HG03342 (cell line): ENCODE measurements around the gene TSPAN12.
"Not testable (repeated sequence)": the region's sequence is repeated elsewhere in the genome, so short reads cannot be mapped to it uniquely, and the experiment has no call there.

Source experiments
- ATAC-seq: cut with Tn5 transposase; IDR thresholded peaks from one replicate; pipeline ENCODE4 v1.9.1; 2021; ENCODE audit warnings: mild to moderate bottlenecking, moderate library complexity; ENCODE audit not compliant: unreplicated experiment

Gene TSPAN12, protein sequence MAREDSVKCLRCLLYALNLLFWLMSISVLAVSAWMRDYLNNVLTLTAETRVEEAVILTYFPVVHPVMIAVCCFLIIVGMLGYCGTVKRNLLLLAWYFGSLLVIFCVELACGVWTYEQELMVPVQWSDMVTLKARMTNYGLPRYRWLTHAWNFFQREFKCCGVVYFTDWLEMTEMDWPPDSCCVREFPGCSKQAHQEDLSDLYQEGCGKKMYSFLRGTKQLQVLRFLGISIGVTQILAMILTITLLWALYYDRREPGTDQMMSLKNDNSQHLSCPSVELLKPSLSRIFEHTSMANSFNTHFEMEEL

GRCh38 chr7:120857588-120858573 is at the start of gene TSPAN12:
TSPAN12 (minus strand) TSS chr7:120858144; CDS start chr7:120856763, 1,381 bp downstream.
- ATAC-seq, result peak; percentile 83

DNA sequence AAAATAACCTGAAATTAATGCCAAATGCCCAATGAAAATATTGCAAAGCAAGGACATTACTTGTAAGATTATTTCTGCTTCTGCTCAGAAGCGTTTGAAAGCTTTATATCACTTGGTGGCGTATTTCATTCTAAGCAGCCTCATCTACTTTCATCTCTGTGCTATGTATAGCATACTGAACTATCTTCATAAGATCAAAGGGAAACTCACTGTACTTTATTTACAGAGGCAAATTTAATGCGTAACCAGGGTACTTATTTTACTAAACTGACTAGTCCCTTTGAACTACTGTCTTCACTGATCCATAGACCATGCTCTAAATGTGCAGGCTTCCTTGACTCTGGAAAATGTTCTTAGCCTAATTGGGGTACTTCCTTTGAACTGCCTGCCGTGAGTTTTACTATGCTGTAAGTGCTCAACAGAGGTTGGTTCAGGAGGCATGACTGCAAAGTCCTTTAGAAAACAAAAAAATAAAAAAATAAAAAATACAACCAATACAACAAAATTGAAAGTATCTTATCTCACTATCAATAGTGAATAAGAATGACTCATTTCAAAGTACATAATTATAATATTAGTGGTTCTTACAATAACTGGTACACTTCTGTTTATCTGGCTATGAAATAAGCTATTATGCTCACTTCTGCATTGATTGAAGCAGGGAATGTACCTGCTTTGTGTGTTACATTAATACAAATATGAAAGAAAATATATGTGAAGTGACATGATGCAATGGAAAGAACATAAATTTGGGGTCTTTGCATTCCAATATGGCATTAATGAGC is 41.0 kb upstream of the TSPAN12 start:
- no peak for ATAC-seq

DNA sequence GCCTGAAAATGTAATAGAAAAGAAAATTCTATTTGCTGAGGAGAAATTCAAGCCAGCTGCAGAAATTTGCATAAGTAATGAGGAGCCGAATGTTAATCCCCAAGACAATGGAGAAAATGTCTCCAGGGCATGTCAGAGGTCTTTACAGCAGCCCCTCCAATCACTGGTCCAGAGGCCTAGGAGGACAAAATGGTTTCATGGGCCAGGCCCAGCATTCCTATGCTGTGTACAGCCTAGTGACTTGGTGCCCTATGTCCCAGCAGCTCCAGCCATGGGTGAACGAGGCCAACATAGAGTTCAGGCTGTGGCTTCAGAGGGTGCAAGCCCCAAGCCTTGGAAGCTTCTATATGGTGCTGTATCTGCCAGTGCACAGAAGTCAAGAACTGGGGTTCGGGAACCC is 37.3 kb upstream of the TSPAN12 start:
- ATAC-seq, result not testable (repeated sequence)

- ATAC-seq, result not testable (repeated sequence)
Observed at GRCh38 chr7:120885602-120886001, 27.7 kb upstream of the TSPAN12 start.

DNA sequence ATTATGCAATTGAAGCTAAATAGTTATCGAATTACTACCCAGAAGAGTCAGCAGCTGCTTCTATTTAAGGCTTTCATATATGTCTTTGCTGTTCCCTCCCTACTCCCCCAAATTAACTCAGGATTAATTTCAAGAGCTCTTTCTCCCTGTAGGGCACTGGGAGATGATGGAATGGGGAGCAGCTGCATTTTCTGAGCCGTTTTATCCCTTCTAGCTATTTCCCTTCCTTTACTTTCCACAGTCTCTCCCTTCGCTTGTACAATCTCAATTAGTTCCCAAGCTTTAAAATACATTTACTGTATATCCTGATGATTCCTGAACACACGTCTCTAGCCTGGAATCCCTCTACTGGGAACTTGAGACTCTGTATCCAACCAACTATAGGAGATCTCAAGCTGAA is 19.8 kb upstream of the TSPAN12 start:
- no peak for ATAC-seq

GRCh38 chr7:120876922-120877321 is 19.0 kb upstream of the TSPAN12 start:
- ATAC-seq, result no peak

GRCh38 chr7:120874722-120875121 is 16.8 kb upstream of the TSPAN12 start:
- ATAC-seq, result no peak

DNA sequence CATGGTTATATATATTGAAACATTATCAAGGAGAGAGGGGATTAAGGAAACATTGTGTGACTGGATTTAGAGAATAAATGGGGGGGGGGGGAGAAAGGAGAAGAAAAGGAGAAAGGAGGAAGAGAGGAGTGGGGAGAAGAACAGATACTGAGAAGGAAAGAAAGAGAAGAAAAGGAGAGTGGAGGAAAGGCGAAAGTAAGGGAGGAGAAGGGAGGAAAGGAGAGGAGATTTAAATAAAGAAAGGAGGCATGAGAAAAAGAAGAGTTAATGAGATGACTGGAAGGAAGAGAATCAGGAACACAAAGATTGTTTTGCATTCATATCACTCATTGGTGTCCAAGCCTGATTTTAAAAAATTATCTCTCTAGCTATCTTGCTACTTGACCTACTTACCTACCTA is 16.1 kb upstream of the TSPAN12 start:
- no peak for ATAC-seq

- ATAC-seq, result no peak
Observed at GRCh38 chr7:120873401-120873800, 15.5 kb upstream of the TSPAN12 start.

DNA sequence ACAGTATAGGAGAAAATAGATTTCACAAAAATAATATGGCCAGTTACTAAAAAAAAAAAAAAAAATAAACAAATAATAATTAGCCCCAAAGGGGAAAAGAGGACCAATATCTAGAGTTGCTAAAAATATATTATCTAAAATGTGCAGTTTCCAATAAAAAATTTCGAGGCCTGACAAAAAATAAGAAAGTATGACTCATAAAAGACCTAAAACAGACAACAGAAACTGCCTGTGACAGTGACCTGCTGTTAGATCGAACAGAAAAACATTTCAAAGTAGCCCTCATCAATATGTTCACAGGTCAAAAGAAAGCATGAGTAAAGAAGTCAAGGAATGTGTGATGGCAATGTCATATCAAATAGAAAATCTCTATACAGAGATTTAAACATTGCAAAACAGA is 11.8 kb upstream of the TSPAN12 start:
- peak; percentile 41 for ATAC-seq

- ATAC-seq, result peak; percentile 56
Observed at GRCh38 chr7:120867932-120868331, 10.0 kb upstream of the TSPAN12 start.

GRCh38 chr7:120865191-120865981 is 7.4 kb upstream of the TSPAN12 start:
- no peak for ATAC-seq

GRCh38 chr7:120864141-120864900 is 6.4 kb upstream of the TSPAN12 start:
- ATAC-seq, result no peak

DNA sequence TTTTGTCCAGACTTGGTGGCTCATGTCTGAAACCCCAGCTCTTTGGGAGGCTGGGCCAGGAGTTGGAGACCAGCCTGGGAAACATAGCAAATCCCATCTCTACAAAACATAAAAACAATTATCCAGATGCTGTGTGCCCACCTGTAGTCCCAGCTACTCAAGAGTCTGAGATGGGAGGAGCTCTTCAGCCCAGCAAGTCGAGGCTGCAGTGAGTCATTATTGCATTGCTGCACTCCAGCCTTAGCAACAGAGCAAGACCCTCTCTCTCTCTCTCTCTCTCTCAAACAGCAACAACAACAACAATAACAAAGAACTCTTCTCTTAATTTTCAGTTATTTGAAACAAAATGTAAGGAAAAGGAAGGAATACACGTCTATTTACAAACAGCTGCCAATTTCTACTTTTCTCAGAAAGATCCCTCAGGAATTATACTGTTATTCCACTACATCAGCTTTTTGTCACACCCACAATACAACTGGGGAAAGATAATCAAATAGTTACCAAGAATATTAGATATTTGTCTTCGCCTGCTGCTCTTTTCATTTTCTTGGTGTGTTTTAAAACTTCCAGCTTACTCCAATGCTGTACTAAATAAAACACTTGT is 5.1 kb upstream of the TSPAN12 start:
- ATAC-seq, result no peak

DNA sequence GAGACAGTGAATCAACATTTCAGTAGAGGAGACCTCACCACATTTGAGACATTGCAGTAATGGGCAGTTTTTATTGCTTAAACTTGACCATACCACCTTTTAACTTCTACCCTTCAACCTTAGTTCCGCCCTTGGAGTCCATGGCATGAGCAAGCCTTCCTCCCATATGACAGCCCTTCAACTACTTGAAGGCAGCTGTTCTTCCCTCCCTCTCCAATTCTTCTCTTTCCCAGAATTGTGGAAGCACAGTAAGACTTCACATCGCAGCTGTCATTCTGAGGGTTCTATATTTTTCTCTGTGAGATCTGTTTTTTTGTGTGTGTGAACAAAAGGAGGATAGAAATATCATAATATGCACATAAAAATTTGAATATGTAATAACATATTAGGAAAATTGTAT is 2.2 kb upstream of the TSPAN12 start:
- no peak for ATAC-seq

DNA sequence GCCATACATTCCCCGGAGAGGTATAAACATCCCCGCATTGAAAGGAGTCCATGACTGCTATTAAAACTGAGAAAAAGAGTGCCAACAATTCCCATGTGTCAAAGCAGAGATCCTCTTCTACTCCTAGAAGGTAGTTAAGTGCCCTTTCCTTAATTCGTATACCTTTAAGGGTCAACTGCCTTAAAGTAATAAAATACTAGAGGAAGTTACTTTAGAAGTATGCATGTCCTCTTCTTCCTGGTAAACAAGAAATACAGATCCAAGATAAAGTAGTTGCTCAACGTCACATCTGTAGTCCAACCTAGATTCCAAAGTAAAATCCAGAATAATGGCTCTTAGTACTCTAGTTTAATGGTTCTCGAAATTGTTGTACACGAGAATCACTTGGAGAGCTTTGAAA is 1.5 kb upstream of the TSPAN12 start:
- ATAC-seq, result no peak

DNA sequence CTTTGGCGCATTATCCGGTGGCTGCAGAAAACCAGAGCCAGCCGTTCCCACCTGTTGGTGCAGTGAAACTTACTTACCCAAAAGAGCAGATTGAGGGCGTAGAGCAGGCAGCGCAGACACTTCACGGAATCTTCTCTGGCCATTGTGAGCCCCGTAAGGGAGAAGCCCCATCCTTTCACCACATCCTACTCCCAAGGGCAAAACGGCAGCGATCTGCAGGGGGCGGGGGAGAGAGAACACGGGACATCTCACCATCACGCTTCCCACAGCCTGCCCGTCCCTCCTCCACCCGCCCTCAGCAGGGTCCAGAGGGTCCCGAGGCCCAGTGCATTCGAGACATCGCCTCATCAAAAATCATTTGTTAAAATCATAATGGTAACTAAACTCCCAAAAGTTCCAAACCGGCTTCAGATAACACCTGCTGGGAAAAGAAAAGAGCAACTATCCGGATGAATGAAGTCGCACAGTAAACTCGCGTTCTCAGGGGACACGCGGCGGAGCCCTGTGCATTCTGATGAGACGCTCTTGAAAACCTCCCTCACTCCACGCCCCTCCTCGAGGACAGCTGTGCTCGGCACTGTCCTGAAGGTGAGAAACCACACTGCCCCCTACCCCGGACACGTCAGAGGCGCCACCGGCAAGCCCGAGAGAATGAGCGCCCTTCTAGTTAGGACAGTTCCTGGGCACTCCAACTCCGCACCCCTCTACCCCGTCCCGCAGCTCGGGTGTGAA is 1.2 kb downstream of the TSPAN12 start:
- ATAC-seq, result peak; percentile 70

- no peak for ATAC-seq
Observed at GRCh38 chr7:120856198-120856597, 1.7 kb downstream of the TSPAN12 start.
